Neural progenitor cell (in vitro differentiated cells): ENCODE measurements around the gene IL2RA.
"Not testable (repeated sequence)": the region's sequence is repeated elsewhere in the genome, so short reads cannot be mapped to it uniquely, and the experiment has no call there.

ENCODE experiments used
- CTCF ChIP-seq: fragments of 200-600 bp; sonication (generic); IDR thresholded peaks from 2 replicates; pipeline ENCODE4 v1.5.1; 2017; ENCODE audit warnings: antibody characterized with exemption, mild to moderate bottlenecking
- EZH2 ChIP-seq: fragments of 200-600 bp; sonication (generic); IDR thresholded peaks from 2 replicates; pipeline ENCODE4 v1.6.1; 2017; ENCODE audit warnings: antibody characterized with exemption, mild to moderate bottlenecking, moderate library complexity
- EZH2phosphoT487 ChIP-seq: fragments of 200-600 bp; sonication (generic); IDR thresholded peaks from 2 replicates; pipeline ENCODE4 v1.6.1; 2017; ENCODE audit warnings: antibody characterized with exemption

- TF ChIP-seq CTCF, EZH2, EZH2phosphoT487: not testable (repeated sequence)
Observed at GRCh38 chr10:6005161-6005804, 56.9 kb downstream of the IL2RA start.
